GM19240 (cell line): ENCODE measurements around the gene MAP3K13.
"Not testable (repeated sequence)": the region's sequence is repeated elsewhere in the genome, so short reads cannot be mapped to it uniquely, and the experiment has no call there.

Source experiments
- DNase-seq: peaks from one replicate; pipeline ENCODE4 v3.0.0; 2011; ENCODE audit warnings: low spot score; ENCODE audit not compliant: insufficient read length

MAP3K13 gene

DNA sequence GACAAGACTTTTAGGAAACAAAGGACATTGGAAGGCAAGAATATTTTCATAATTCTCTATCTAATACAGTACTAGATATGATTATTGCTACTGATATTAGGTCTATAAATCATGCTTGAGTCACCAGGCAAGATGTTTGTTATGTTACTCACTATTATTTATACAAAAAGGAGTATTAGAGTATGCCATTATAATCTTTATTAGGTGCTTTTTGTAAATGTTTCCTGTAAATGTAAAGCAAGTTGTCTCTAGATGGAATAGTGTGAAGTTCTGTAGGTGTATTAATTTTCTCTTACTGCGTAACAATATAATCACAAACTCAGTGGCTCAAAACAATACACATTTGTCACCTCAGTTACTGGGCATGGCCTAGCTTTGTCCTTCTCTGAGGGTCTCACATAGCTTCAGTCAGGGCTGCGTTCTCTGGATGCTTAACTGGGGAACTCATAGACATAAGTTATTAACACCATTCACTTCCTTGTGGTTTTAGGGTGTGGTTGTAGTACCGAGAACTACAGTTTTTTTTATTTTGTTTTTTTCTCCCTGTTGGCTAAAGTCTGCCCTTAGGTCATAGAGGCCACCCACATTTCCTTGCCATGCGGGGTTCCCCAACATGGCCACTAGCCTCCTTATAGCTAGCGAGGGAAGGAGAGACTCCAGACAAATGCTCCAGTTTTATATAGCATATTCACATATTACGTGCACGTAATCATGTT is 20.3 kb upstream of the MAP3K13 start:
- DNase-seq = no peak

DNA sequence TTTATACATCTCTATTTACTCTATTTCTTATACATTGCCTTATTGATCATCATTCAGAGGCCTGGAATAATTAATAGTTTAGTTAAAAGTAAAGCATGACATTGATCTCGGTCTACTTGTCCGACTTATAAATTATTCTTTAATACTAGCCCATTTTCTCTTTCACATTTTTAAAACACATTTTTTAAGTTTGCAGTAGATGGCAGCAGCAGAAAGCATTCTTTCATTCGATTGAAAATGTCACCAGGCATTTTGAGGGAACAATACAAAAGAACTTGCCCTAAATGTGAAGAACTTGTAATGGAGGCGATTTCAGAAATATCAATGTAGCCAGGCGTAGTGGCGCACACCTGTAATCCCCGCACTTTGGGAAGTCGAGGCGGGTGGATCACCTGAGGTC is 15.5 kb upstream of the MAP3K13 start:
- DNase-seq = no peak

DNA sequence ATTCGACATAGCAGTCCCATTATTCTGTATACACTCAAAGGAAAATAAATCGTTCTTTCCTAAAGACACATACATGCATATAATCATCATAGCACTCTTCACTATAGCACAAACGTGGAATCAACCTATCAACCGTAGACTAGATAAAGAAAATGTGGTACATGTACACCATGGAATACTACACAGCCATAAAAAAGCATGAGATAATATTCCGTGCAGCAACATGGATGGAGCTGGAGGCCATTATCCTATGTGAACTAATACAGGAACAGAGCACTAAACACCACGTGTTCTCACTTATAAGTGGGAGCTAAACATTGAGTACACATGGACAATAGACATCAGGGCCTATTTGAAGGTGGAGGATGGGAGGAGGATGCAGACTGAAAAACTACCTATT is 12.1 kb upstream of the MAP3K13 start:
- DNase-seq = no peak

DNA sequence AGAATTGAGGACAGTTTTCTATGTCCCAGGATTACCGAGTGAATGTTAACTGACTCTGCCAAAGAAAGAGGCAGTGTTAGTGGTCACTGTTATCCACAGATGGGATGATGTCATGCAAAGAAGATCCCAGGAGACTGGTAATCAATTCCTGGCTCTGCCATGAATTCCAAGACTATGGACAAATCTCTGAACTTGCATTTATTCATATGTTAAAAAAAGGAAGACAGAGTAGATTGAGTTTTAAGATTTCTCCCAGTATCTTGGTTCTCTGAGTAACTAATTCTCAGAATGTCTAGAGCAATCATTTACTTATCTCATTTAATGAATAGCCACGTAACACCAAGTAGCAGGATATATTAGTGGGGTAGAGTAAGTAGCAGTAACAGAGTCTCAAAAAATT is 11.5 kb upstream of the MAP3K13 start:
- DNase-seq = no peak

DNA sequence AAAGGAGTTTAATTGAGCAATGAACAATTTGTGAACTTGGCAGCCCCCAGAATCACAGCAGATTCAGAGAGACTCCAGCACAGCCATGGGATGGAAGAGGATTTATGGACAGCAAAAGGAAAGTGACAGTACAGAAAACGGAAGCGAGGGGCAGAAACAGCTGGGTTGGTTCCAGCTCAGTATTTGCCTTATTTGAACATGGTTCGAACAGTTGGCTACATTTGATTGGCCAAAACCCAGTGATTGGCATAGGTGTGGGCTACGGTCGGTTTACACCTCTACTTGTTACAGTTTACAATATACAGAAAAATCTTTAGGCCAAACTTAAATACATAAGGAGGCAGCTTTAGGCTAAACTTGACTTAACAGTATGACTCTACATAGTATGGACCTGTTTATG is 9.7 kb upstream of the MAP3K13 start:
- DNase-seq = no peak

DNA sequence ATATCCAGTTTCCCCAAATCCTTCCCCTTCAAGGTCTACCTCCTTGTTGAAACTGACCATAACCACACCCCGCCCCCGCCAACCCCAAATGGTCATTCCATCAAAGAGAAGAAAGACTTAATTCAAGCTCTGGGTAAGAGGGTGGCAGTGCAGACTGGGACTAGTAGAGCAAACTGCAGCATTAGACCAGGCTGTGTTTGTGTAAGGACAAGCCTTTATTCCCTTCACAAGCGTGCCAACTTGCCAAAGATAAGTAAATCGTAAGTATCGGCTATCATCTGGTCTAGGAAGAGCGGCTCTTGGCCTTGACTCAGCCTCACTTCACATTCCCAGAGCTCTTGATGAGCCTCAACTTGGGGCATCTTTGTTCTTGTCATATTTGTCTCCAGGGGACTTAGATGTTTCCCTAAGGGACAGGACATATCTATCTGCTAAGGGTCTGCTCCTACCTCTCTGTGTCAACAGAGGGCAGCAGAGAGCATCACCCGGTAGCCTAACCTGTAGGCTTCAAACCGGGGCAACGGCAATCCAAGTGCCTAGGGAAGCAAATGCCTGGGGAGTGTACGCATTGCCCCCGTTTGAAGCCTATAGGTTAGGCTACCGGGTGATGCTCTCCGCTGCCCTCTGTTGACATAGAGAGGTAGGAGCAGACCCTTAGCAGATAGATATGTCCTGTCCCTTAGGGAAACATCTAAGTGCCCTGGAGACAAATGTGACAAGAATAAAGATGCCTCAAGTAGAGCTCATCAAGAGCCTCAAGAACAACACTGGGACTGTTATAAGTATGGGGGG is 8.9 kb upstream of the MAP3K13 start:
- peak; percentile 48 for DNase-seq

DNA sequence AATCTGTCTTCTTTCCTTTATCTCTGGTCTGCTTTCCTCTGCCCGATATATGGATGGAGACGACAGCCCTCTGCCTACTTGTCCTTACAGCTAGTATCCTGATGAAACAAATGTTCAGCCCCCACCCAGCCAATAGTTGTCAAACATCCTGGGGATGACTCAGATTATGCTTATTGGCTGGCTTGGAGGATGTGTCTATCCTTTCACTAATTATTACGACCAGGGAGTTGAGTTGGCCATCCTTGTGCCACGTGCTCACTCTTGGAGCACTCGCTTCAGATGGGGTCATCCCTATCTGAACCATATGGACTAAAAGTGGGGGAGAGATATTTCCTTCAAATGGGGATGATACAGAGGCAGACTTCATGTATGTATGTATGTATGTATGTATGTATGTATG is 6.4 kb upstream of the MAP3K13 start:
- DNase-seq = no peak

DNA sequence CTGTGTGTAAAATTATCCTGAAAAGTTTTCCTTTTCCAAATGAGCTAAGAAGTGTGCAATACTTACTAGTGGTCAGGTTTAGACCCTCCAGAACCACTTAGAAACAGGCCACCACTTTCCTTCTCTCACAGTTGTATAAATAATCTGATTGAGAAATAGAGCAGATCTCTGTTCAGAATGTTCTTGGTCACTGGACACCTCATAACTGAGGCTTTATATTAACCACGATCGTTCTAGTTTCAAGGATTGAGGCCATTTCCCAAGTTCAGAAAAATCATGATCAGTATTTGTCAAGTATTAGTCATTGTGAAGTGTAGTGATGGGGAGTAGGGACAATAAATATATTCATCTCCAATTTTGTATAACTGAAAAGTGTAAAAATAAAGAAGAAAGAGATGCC is 1.0 kb upstream of the MAP3K13 start:
- no peak for DNase-seq

DNA sequence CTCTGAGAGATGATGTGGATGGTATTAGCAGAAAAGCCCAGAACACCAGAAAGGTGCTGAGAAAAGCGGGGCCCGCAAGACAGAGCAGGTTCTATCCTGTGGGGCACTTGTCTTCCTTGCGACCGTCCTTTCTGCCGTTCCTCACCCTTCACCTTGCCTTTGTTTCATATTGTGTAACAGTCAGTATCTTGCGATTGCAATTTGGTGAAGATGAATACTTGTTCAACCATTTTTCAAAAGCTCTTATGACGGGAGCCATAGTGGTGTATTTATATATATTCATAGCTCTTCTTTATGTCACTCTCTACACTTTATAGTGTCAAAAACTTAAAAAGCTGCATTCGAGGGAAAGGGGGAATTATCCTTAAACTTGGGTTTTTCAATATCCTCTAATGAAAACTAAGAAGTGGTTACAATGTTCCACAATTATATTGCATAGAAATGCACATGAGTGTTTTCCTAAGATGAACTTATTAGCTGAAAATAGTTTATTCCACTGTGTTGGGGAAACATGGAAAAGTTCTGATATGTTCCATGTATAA is 797 bp downstream of the MAP3K13 start:
- DNase-seq = no peak

DNA sequence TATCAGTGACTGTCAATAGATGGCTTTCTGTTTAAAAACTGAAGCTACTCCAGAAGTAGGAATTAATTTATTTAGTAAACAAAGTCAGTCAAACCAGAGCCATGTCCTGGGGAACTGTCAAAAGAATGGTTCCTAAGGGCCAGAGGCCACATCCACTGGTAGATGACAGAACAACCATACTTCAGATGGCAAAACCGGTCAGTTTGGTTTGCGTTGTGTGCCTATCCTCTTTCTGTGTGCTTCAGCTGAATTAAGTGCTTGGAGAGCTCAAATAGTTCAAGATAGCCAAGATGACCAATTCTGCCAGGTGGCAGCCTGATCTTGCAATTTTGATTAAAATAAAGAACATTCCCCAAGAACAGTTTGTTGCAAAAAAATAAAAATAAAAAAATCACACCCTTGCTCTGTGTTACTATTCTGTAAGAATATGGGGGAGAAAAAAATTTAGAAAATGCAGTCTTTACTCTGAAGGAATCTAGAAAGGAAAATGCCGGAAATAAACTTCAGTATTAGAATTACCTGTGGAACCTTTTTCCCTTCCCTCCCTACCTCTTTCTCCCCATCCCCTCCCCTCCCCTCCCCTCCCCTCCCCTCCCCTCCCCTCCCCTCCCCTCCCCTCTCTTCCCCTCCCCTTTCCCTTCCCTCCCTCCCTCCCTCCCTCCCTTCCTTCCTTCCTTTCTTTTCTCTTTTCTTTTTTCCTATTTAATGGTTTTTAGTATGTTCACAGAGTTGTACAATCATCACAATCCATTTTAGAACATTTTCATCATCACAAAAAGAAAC is 2.5 kb downstream of the MAP3K13 start:
- DNase-seq = no peak

DNA sequence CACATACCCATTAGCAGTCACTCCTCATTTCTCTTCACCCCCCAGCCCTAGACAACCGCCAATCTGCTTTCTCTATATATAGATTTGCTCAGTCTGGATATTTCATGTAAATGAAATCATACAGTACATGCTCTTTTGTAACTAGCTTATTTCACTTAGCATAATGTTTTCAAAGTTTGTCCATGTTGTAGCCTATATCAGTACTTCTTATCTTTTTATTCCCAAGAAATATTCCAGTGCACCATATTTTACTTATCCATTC is 3.1 kb downstream of the MAP3K13 start:
- no peak for DNase-seq

DNA sequence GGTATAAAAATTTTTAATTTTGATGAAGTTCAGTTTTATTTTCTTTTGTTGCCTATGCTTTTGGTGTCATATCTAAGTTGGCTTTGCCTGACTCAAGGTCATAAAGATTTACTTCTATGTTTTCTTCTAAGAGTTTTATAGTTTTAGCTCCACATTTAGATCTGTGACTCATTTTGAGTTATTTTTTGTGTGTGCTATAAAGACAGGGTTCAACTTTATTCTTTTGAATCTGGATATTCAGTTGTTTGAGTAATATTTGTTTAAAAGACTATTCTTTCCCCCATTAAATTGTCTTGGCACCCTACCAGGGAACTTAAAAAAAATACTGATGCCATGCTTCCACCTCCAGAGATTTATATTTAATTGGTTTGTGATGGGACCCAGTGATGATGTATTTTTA is 4.0 kb downstream of the MAP3K13 start:
- no peak for DNase-seq

DNA sequence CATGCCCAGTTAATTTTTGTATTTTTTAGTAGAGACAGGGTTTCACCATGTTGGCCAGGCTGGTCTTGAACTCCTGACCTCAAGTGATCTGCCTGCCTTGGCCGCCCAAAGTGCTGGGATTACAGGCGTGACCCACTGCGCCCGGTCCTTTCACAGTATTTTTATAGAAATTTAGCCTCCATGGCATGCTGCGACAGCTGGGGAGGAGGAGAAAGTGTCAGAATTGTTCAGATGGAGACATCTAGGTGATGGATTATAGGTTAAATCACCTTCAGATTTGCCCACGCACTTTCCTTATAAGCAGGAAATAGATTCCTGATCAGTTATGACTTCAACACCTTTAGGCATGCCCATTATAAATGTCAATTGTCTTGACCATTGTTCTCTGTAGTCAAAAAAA is 7.4 kb downstream of the MAP3K13 start:
- DNase-seq = not testable (repeated sequence)

DNA sequence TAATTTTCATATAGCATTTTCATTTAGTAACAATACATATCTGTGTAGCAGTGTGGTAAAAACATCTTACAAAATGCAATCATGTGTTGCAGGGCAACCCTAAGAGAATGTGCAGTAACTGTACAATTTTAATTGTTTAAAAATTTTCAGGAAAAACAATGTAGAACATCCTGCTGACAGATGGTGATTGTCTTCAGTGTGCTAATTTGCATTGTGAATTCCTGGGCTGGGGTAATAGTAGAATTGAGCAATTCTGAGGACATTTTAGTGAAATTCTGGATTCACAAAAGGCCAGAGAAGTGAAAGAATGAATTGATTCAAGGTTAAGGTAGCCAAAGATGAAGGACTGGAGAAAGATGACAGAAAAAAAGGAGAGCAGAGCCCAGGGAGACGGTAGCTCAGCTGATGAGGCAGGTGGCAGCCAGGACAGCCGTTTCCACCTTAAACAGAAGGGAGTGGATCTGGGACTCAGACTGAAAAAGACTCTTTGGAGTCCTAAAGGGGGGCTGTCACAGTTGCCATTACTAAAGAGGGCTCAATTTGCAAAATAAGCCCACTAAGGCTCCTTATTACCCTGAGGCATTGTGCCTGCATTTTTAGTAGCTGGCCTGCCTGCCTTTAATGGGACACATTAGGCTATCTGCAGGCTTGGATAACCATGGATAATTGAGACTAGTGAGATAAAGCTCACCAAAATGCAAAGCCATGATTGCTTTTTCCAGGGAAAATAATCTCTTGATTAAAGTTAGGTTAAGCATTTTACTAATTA is 8.6 kb downstream of the MAP3K13 start:
- no peak for DNase-seq

DNA sequence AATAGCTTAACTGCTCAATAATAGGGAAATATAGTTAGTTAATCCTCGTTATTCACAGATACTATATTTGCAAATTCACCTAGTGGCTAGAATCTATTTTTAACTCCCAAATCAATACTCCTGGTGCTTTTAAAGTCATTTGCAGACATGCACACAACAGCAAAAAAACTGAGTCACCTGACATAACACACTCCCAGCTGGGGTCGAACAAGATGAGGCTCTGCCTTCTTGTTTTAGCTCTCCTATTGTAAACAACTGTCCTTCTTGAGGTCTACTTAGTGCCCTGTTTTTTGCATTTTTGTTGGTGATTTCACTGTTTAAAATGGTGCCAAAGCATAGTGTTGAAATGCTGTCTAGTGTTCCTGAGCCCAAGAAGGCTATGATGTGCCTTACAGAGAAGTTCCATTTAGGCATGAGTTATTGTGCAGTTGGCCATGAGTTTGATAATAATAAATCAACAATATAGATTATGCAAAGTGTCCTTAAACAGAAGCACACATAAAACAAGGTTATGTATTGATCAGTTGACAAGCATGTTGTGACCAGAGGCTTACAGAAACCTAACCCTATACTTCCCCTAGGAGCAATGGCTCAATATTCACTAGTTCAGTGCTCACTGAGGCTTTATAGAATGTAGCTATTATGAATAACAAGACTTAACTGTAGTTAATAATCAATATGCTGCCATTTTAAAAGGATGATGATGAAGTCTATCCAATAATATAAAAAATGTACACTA is 18.6 kb downstream of the MAP3K13 start:
- no peak for DNase-seq

DNA sequence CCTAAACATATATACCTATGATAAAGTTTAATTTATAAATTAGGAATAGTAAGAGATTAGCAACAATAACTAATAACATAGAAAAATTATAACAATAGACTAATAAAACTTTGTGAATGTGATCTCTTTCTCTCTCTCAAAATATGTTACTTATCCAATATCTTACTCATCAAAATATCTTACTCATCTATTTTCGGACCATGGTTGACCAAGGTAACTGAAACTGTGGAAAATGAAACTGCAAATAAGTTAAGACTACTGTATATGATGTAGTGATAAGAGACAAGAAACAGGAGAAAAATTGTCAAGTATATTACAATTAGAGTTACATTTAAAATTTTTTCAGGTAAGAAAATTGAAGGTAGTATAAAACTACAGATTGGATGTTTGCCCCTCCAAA is 19.2 kb downstream of the MAP3K13 start:
- no peak for DNase-seq

DNA sequence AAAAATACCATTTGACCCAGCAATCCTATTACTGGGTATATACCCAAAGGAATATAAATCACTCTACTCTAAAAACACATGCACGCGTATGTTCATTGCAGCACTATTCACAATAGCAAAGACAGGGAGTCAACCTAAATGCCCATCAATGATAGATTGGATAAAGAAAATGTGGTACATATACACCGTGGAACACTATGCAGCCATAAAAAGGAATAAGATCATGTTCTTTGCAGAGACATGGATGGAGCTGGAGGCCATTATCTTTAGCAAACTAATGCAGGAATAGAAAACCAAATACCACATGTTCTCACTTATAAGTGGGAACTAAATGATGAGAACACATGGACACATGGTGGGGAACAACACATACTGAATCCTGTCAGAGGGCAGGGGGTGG is 23.6 kb downstream of the MAP3K13 start:
- not testable (repeated sequence) for DNase-seq

DNA sequence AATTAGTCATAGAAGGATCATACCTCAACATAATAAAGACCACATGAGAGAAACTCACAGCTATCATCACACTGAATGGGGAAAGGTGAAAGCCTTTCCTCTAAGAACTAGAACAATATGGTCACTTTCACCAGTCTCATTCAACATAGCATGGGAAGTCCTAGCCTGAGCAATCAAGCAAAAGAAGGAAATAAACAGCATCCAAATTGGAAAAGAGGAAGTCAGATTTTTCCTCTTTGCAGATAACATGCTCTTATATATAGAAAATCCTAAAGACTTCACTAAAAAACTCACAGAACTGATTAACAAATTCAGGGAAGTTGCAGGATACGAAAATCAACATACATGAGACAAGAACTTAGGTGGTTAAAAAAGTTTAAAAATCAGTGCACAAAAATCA is 24.7 kb downstream of the MAP3K13 start:
- DNase-seq = no peak

DNA sequence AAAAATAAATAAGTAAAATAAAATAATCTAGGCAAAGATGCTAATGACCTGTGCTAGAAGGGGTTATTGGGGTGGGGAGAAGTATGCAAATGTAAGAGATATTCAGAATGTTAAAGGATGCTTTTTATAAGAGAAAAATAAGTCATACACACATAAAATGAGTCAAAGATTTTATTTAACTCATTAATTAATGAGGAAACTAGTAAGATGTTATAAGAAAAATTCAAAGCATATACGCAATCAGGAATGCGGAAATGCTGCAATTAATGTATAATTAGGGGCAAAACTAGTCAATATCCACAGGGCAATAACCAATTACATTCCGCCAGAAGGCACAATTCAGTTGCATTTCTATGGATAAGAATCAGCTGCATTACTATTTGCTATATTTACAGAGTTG is 30.1 kb downstream of the MAP3K13 start:
- DNase-seq = no peak

DNA sequence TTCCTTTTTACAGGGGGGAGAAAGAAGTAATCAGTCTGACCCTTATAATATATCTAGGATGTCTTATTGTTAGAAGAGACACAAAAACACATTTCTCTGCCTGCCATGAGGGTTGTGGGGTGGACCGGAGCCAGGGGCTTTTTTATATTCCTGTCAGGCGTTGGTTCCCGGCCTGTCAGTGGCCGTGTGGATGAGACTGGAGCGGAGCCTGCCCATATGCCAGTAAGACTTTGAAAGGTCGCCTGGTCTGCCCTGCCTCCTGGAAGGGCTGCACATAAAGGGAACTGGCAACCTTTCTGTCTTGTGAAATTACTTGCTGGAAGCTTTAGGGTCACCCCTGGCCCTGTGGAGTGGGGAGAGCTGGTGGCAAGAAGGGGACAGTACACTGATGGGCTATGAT is 34.7 kb downstream of the MAP3K13 start:
- no peak for DNase-seq
